ENCODE data around the gene GMDS. TPM values are rescaled to one million over a fixed set of nuclear protein-coding genes. Genes with fewer than 3 reads are reported as not detected.

Gene GMDS
- total and polyA plus RNA-seq, 2 of the 8 experiments (the other 6 are each of a cell fraction or from before 2014, with no cell fraction given): 16.8 to 50.0 TPM

GRCh38 chr6:1589208-1589607 lies 656.2 kb downstream of the GMDS start:
- Histone ChIP-seq H3K4ac (replicated peaks; ENCODE audit: insufficient read length, low read depth, low read length) (no peak overlapping the region), H3K9ac (replicated peaks in 1 of 4; ENCODE audit: extremely low read depth in 1 of 4, low read depth in 3 of 4, low read length in 3 of 4) (no peak overlapping the region), H2BK20ac (ENCODE audit: low read length) (no peak overlapping the region), H3K4me3 (ENCODE audit: extremely low read depth in 1 of 4, insufficient read depth in 2 of 4, low read depth in 3 of 4, low read length in 4 of 4) (no peak overlapping the region), H3K4me1 (replicated peaks in 1 of 4; ENCODE audit: control insufficient read depth in 3 of 4, insufficient read depth in 4 of 4, low read length in 3 of 4) (no peaks in the 10 kb centered on the region), H2BK15ac (ENCODE audit: low read length) (no peak overlapping the region), H2BK120ac (replicated peaks; ENCODE audit: low read depth, low read length) (no peak overlapping the region), H4K91ac (replicated peaks; ENCODE audit: insufficient read length, low read length) (no peak overlapping the region), H2AK5ac (ENCODE audit: low read depth, low read length) (no peak overlapping the region), H3K23ac (ENCODE audit: insufficient read length) (no peak overlapping the region), H2AFZ (ENCODE audit: low read length) (no peak overlapping the region), H3K36me3 (ENCODE audit: control insufficient read depth in 2 of 4, insufficient read depth in 4 of 4, low read length in 3 of 4) (no peaks in the 10 kb centered on the region), H3K27ac (ENCODE audit: low read depth, low read length) (no peak overlapping the region), H3K4me2 (ENCODE audit: insufficient read depth in 1 of 2, low read depth in 2 of 2, low read length in 2 of 2) (no peak overlapping the region), H3K27me3 (replicated peaks in 1 of 4; ENCODE audit: control insufficient read depth in 3 of 4, extremely low read depth in 1 of 4, insufficient read depth in 3 of 4, low read length in 3 of 4) (no peaks in the 10 kb centered on the region), H2BK5ac (ENCODE audit: low read depth, low read length) (no peak overlapping the region), H4K20me1 (replicated peaks in 1 of 2; ENCODE audit: control insufficient read depth in 1 of 2, insufficient read depth in 2 of 2, low read length in 2 of 2) (peaks cover 0 to 3% of the 10 kb centered on the region in 2 experiments), H4K5ac (ENCODE audit: insufficient read length, low read depth, low read length) (no peak overlapping the region), H3K79me2 (ENCODE audit: control insufficient read depth in 1 of 2, insufficient read depth in 2 of 2, low read length in 2 of 2) (no peaks in the 10 kb centered on the region), H3K9me3 (ENCODE audit: insufficient read depth in 2 of 2, low read depth in 1 of 2, low read length in 1 of 2) (no peaks in the 10 kb centered on the region), H3K18ac (ENCODE audit: extremely low read depth, low read length) (no peak overlapping the region), H3K14ac (ENCODE audit: insufficient read length) (no peak overlapping the region), H4K8ac (ENCODE audit: extremely low read depth, insufficient read depth, low read length) (no peak overlapping the region), H3K56ac (replicated peaks; ENCODE audit: insufficient read length, low read depth, low read length) (no peak overlapping the region), H3K79me1 (ENCODE audit: low read depth, low read length) (no peaks in the 10 kb centered on the region), H2BK12ac (ENCODE audit: low read depth, low read length) (no peak overlapping the region), H3K23me2 (ENCODE audit: low read depth, low read length) (peaks cover 3% of the 10 kb centered on the region; the same call in 1 of the 2 replicates)
- POLR2A ChIA-PET (ENCODE audit: partially characterized antibody): no interaction called here
- 90% methylated on average over 6 of the region's 6 CpGs; no CpG with 5 or more reads in 1 of the 2 experiments for WGBS, 2 experiments (ENCODE audit: extremely low coverage in 1 of 2, insufficient coverage in 1 of 2, insufficient read length in 1 of 2, insufficient replicate concordance in 2 of 2, low coverage in 1 of 2, low lambda C conversion rate in 2 of 2, missing lambda C conversion rate in 1 of 2)
- CTCF ChIA-PET (ENCODE audit: partially characterized antibody): interaction anchor here (1.0 kb wide), 1 partner anchor 14 kb away, joined by 3 read pairs; no protein-coding TSS in a partner anchor
- no peak for FAIRE-seq
- DNase-seq (ENCODE audit: low read depth in 1 of 2, low spot score in 2 of 2): peak in 1 of 2 experiments; percentile 19
